ENCODE results near the gene TSR3. TPM values are rescaled to one million over a fixed set of nuclear protein-coding genes. Genes with fewer than 3 reads are reported as not detected.

Gene TSR3
- total RNA-seq, 1 experiment from 2014 or later, result 58.8 TPM

DNA sequence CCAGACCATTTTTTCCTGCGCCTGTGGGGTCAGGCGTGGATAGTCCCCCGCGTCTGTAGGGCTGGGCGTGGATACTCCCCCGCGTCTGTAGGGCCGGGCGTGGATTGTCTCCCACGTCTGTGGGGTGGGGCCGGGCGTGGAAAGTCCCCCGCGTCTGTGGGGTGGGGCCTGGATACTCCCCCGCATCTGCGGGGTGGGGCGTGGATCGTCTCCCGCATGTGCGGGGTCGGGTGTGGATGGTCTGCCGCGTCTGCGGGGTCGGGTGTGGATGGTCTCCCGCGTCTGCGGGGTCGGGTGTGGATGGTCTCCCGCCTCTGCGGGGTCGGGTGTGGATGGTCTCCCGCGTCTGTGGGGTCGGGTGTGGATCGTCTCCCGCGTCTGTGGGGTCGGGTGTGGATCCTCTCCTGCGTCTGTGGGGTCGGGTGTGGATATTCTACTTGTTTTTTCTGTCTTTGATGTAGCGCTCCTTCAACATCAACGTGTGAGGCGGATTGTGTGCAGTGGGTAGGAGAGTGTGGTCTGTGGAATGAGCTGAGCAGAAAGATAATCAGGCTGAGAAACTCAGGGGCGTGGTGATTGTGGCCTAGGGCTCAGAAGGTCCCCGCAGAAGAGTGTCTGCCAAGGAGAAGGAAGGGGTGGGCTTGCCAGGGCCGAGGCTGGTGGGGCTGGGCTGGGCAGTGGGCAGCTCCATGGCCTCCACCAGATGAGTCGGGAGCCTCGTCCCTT, 3.3 kb upstream of the TSR3 start:
- H3K36me3 Mint-ChIP-seq (ENCODE audit: insufficient read depth in 1 of 3, low read depth in 3 of 3), result peaks cover 1 to 11% (median 7%) of the 10 kb centered on the region in 3 experiments; a peak in 5 of 7 replicates
- no peak overlapping the region; a peak in 1 of 7 replicates for H3K27ac Mint-ChIP-seq
- WGBS (ENCODE audit: extremely low coverage, insufficient read length, low lambda C conversion rate), result no CpG with 5 or more reads among the region's 49 CpGs

More for the DNA sequence above, 3.3 kb upstream of the TSR3 start:
- Histone ChIP-seq H4K5ac (ENCODE audit: insufficient read length, low read depth, low read length) (no peak overlapping the region), H2BK120ac (ENCODE audit: low read depth, low read length, poor library complexity, severe bottlenecking) (no peak overlapping the region), H2AFZ (ENCODE audit: low read length) (no peak overlapping the region), H3K27me3 (ENCODE audit: insufficient read depth, low read length) (no peaks in the 10 kb centered on the region), H2BK15ac (ENCODE audit: low read depth, low read length) (no peak overlapping the region), H3K27ac (ENCODE audit: insufficient read length, low read depth, low read length) (no peak overlapping the region), H4K91ac (ENCODE audit: insufficient read length, low read depth, low read length) (no peak overlapping the region), H3K9ac (ENCODE audit: extremely low read depth, insufficient read length, low read length) (no peak overlapping the region), H2BK5ac (ENCODE audit: insufficient read length, low read length) (no peak overlapping the region), H3K4ac (ENCODE audit: low read depth, low read length) (no peak overlapping the region), H3K23ac (ENCODE audit: insufficient read length, low read depth, low read length) (no peak overlapping the region), H4K8ac (replicated peaks; ENCODE audit: insufficient read length, low read depth, low read length) (no peak overlapping the region), H3K4me1 (ENCODE audit: insufficient read depth, low read length) (no peaks in the 10 kb centered on the region), H2BK20ac (ENCODE audit: low read depth, low read length, poor library complexity, severe bottlenecking) (no peak overlapping the region), H3K79me1 (ENCODE audit: insufficient read depth, low read depth, low read length, poor library complexity, severe bottlenecking) (no peaks in the 10 kb centered on the region), H3K79me2 (ENCODE audit: insufficient read depth, low read length) (peaks cover 2% of the 10 kb centered on the region; the same call in 1 of the 2 replicates), H3K56ac (ENCODE audit: insufficient read length, low read depth, low read length) (no peak overlapping the region), H3K23me2 (ENCODE audit: insufficient read length, low read depth, low read length, poor library complexity, severe bottlenecking) (peaks cover 3% of the 10 kb centered on the region), H3T11ph (ENCODE audit: low read length) (no peak overlapping the region), H2BK12ac (ENCODE audit: insufficient read length, low read depth, low read length) (no peak overlapping the region), H3K9me3 (ENCODE audit: control insufficient read depth, low read depth, low read length) (no peaks in the 10 kb centered on the region), H3K14ac (ENCODE audit: insufficient read depth, low read length) (no peak overlapping the region), H3K18ac (ENCODE audit: insufficient read length, low read depth, low read length) (no peak overlapping the region), H4K20me1 (ENCODE audit: control insufficient read depth, insufficient read depth, insufficient read length) (no peaks in the 10 kb centered on the region), H2AK5ac (ENCODE audit: insufficient read length, low read length) (no peak overlapping the region), H3K4me2 (ENCODE audit: insufficient read depth, insufficient read length, low read length) (no peak overlapping the region)
- Mint-ChIP-seq H3K9me3 (no peaks in the 10 kb centered on the region; a peak in 1 of 5 replicates), H3K4me3 (peak overlapping the region in 1 of 2 experiments; percentile 4; a peak in 1 of 5 replicates), H3K4me1 (peaks cover 4 to 9% of the 10 kb centered on the region in 2 experiments), H3K27me3 (ENCODE audit: low read depth) (no peaks in the 10 kb centered on the region)
- DNase-seq, result no peak
- TF ChIP-seq, protein P1, sequence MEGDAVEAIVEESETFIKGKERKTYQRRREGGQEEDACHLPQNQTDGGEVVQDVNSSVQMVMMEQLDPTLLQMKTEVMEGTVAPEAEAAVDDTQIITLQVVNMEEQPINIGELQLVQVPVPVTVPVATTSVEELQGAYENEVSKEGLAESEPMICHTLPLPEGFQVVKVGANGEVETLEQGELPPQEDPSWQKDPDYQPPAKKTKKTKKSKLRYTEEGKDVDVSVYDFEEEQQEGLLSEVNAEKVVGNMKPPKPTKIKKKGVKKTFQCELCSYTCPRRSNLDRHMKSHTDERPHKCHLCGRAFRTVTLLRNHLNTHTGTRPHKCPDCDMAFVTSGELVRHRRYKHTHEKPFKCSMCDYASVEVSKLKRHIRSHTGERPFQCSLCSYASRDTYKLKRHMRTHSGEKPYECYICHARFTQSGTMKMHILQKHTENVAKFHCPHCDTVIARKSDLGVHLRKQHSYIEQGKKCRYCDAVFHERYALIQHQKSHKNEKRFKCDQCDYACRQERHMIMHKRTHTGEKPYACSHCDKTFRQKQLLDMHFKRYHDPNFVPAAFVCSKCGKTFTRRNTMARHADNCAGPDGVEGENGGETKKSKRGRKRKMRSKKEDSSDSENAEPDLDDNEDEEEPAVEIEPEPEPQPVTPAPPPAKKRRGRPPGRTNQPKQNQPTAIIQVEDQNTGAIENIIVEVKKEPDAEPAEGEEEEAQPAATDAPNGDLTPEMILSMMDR (conservative IDR thresholded peaks at IDR 0.05), result no peak
